ENCODE data around the gene TRAPPC12. TPM values are rescaled to one million over a fixed set of nuclear protein-coding genes. Genes with fewer than 3 reads are reported as not detected.

TRAPPC12 gene
- total RNA-seq, 1 experiment from 2014 or later = 85.0 TPM

DNA sequence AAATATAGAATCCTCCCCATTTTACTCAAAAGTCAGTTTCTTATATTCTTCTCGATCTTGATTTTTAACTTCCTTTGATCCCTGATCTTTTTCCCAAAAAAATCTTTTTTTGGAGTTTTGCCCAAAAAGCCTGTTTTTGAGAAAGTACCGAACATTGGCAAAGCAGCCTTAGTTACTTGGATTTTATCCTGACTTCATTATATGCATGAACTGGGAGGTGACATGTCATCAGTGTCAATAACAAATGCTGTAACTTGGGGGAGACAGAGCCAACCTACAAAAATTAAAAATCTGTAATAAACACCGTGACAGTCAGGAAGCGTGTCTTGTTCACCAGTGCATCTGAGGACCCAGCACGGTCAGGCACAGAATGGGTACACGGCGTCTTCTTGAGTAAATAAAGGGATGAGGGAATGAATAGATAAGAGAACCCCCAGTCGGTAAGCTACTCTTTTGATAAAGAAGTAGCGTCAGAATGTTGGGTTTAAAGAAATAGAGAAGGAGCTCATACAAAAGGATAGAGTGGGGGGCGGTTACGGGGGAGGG lies 24.9 kb downstream of the TRAPPC12 start:
- no TSS peak for BruUV-seq (replicated peaks)
- Mint-ChIP-seq H3K4me1 (ENCODE audit: low read depth, unreplicated experiment) (no peaks in the 10 kb centered on the region), H3K9me3 (ENCODE audit: unreplicated experiment) (no peaks in the 10 kb centered on the region), H3K36me3 (ENCODE audit: insufficient read depth, unreplicated experiment) (peaks cover 12% of the 10 kb centered on the region), H3K27me3 (ENCODE audit: insufficient read depth, unreplicated experiment) (no peaks in the 10 kb centered on the region), H3K27ac (ENCODE audit: unreplicated experiment) (no peak overlapping the region), H3K4me3 (ENCODE audit: unreplicated experiment) (no peak overlapping the region)
- Histone ChIP-seq H3K4me3 (ENCODE audit: low read depth, low read length) (no peak overlapping the region), H3K9me3 (no peaks in the 10 kb centered on the region), H3K36me3 (ENCODE audit: control insufficient read depth, insufficient read depth, low read length) (peaks cover 1% of the 10 kb centered on the region; the same call in 1 of the 2 replicates), H3K27me3 (replicated peaks; ENCODE audit: control insufficient read depth, insufficient read depth, low read length) (no peaks in the 10 kb centered on the region), H3K4me1 (no peaks in the 10 kb centered on the region)
- POLR2A ChIA-PET = no interaction called here
- DNase-seq = no peak
- CTCF ChIA-PET = no interaction called here
- TF ChIP-seq, protein P1, sequence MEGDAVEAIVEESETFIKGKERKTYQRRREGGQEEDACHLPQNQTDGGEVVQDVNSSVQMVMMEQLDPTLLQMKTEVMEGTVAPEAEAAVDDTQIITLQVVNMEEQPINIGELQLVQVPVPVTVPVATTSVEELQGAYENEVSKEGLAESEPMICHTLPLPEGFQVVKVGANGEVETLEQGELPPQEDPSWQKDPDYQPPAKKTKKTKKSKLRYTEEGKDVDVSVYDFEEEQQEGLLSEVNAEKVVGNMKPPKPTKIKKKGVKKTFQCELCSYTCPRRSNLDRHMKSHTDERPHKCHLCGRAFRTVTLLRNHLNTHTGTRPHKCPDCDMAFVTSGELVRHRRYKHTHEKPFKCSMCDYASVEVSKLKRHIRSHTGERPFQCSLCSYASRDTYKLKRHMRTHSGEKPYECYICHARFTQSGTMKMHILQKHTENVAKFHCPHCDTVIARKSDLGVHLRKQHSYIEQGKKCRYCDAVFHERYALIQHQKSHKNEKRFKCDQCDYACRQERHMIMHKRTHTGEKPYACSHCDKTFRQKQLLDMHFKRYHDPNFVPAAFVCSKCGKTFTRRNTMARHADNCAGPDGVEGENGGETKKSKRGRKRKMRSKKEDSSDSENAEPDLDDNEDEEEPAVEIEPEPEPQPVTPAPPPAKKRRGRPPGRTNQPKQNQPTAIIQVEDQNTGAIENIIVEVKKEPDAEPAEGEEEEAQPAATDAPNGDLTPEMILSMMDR (IDR thresholded peaks at IDR 0.05; ENCODE audit: insufficient read depth in 1 of 2, low read depth in 1 of 2, low read length in 1 of 2, severe bottlenecking in 1 of 2, unreplicated experiment in 1 of 2) = no peak
- intact Hi-C loops (cut with micrococcal nuclease; ENCODE audit: unreplicated experiment) = no loop called here

DNA sequence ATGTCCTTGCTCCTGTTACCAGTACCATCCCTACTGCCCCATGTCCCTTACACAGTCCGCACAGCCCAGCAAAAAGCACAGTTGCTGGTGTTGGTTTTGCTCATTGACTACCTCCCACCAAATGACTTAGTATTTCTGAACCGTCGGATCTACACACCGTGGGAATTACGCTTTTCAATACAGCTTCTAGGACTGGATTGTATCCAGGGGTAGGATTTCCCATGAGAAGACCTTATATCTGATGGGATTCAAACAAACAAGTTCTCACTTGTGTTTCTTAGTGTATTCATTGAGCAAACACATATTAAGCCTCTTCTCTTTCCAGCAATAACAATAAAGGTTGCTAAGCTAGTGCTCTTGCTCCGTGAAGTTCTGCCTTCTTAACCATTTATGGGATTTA lies 25.8 kb downstream of the TRAPPC12 start:
- intact Hi-C loops (cut with micrococcal nuclease; ENCODE audit: unreplicated experiment) = no loop called here

DNA sequence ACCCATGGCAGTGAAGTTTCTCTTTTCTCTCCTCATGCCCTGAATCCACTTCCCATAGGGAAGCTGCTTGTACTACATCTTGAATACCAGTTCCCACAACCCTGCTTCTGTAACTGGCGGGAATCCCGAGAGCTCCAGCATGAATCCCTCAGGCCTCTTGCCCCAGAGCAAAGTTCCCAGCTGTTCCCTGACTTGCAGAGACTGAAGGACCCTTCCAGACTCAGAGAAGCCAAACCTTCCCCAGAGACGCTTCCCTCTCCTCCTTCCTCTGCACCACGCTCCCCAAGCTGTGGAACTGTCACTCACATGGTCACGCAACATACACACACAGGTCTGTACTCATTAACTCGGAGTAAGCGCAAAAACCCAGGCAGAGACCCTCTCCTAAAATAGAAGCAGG lies 26.4 kb downstream of the TRAPPC12 start:
- no peaks in the 10 kb centered on the region for H3K9me3 Mint-ChIP-seq (ENCODE audit: unreplicated experiment)
- Histone ChIP-seq H3K27me3 (replicated peaks; ENCODE audit: control insufficient read depth, insufficient read depth, low read length) (no peaks in the 10 kb centered on the region), H3K9me3 (no peaks in the 10 kb centered on the region), H3K36me3 (ENCODE audit: control insufficient read depth, insufficient read depth, low read length) (peaks cover 1% of the 10 kb centered on the region; the same call in 1 of the 2 replicates), H3K4me1 (no peaks in the 10 kb centered on the region), H3K4me3 (ENCODE audit: low read depth, low read length) (no peak overlapping the region)
- H3K4me3 Mint-ChIP-seq (ENCODE audit: unreplicated experiment) = no peak overlapping the region
- H3K4me1 Mint-ChIP-seq (ENCODE audit: low read depth, unreplicated experiment) = no peaks in the 10 kb centered on the region
- no peak for DNase-seq
- BruUV-seq (replicated peaks) = no TSS peak
- H3K36me3 Mint-ChIP-seq (ENCODE audit: insufficient read depth, unreplicated experiment) = peaks cover 12% of the 10 kb centered on the region
- intact Hi-C loops (cut with micrococcal nuclease; ENCODE audit: unreplicated experiment) = no loop called here
- ChIA-PET CTCF (no interaction called here), POLR2A (interaction anchor here (0.6 kb wide), 1 partner anchor 41 kb away, joined by 3 read pairs; no protein-coding TSS in a partner anchor)
- TF ChIP-seq, protein P1 (IDR thresholded peaks at IDR 0.05; ENCODE audit: insufficient read depth in 1 of 2, low read depth in 1 of 2, low read length in 1 of 2, severe bottlenecking in 1 of 2, unreplicated experiment in 1 of 2) = no peak
- H3K27ac Mint-ChIP-seq (ENCODE audit: unreplicated experiment) = no peak overlapping the region
- H3K27me3 Mint-ChIP-seq (ENCODE audit: insufficient read depth, unreplicated experiment) = no peaks in the 10 kb centered on the region

More for the DNA sequence above, 25.8 kb downstream of the TRAPPC12 start:
- no peaks in the 10 kb centered on the region for H3K27me3 ChIP-seq (replicated peaks; ENCODE audit: control insufficient read depth, insufficient read depth, low read length)
- Mint-ChIP-seq H3K36me3 (ENCODE audit: insufficient read depth, unreplicated experiment) (peaks cover 12% of the 10 kb centered on the region), H3K4me3 (ENCODE audit: unreplicated experiment) (no peak overlapping the region), H3K27ac (ENCODE audit: unreplicated experiment) (no peak overlapping the region), H3K9me3 (ENCODE audit: unreplicated experiment) (no peaks in the 10 kb centered on the region), H3K27me3 (ENCODE audit: insufficient read depth, unreplicated experiment) (no peaks in the 10 kb centered on the region), H3K4me1 (ENCODE audit: low read depth, unreplicated experiment) (no peaks in the 10 kb centered on the region)
- no peak for DNase-seq
- H3K4me3 ChIP-seq (ENCODE audit: low read depth, low read length) = no peak overlapping the region
- peaks cover 1% of the 10 kb centered on the region; the same call in 1 of the 2 replicates for H3K36me3 ChIP-seq (ENCODE audit: control insufficient read depth, insufficient read depth, low read length)
- H3K9me3 ChIP-seq = no peaks in the 10 kb centered on the region
- CTCF ChIA-PET = no interaction called here
- no peaks in the 10 kb centered on the region for H3K4me1 ChIP-seq
- BruUV-seq (replicated peaks) = no TSS peak
- POLR2A ChIA-PET = no interaction called here
- TF ChIP-seq, protein P1 (IDR thresholded peaks at IDR 0.05; ENCODE audit: insufficient read depth in 1 of 2, low read depth in 1 of 2, low read length in 1 of 2, severe bottlenecking in 1 of 2, unreplicated experiment in 1 of 2) = no peak

Measured in Caco-2 (cell line).